Measurements from ENCODE around the gene JAG1. TPM values are rescaled to one million over a fixed set of nuclear protein-coding genes. Genes with fewer than 3 reads are reported as not detected.

The JAG1 gene
- total RNA-seq, 1 experiment from 2014 or later, result 62.5 TPM

GRCh38 chr20:10699489-10699888 lies 25.7 kb upstream of the JAG1 start:
- DNase-seq (ENCODE audit: low read depth), result no peak

- no peak for DNase-seq (ENCODE audit: low read depth)
Measured at GRCh38 chr20:10696650-10697049, 22.9 kb upstream of the JAG1 start.

GRCh38 chr20:10689385-10689784 lies 15.6 kb upstream of the JAG1 start:
- DNase-seq (ENCODE audit: low read depth), result no peak

- no peak for DNase-seq (ENCODE audit: low read depth)
Measured at GRCh38 chr20:10687895-10688294, 14.1 kb upstream of the JAG1 start.

GRCh38 chr20:10686356-10687133 lies 12.7 kb upstream of the JAG1 start:
- no peak for DNase-seq (ENCODE audit: low read depth)

GRCh38 chr20:10683537-10683936 lies 9.7 kb upstream of the JAG1 start:
- DNase-seq (ENCODE audit: low read depth), result no peak

- no peak for DNase-seq (ENCODE audit: low read depth)
Measured at GRCh38 chr20:10682939-10683338, 9.1 kb upstream of the JAG1 start.

GRCh38 chr20:10681494-10681893 lies 7.7 kb upstream of the JAG1 start:
- DNase-seq (ENCODE audit: low read depth), result no peak

- DNase-seq (ENCODE audit: low read depth), result no peak
Measured at GRCh38 chr20:10680571-10680970, 6.8 kb upstream of the JAG1 start.

- DNase-seq (ENCODE audit: low read depth), result no peak
Measured at GRCh38 chr20:10679269-10679668, 5.5 kb upstream of the JAG1 start.

GRCh38 chr20:10676518-10676917 lies 2.7 kb upstream of the JAG1 start:
- DNase-seq (ENCODE audit: low read depth), result no peak

GRCh38 chr20:10675450-10675848 lies 1.6 kb upstream of the JAG1 start:
- DNase-seq (ENCODE audit: low read depth), result no peak

GRCh38 chr20:10674684-10675449 lies 1.1 kb upstream of the JAG1 start:
- DNase-seq (ENCODE audit: low read depth), result peak; percentile 85

GRCh38 chr20:10673176-10673841 lies 490 bp downstream of the JAG1 start:
- DNase-seq (ENCODE audit: low read depth), result no peak

- DNase-seq (ENCODE audit: low read depth), result peak; percentile 66
Measured at GRCh38 chr20:10672624-10673127, 1.1 kb downstream of the JAG1 start.

- no peak for DNase-seq (ENCODE audit: low read depth)
Measured at GRCh38 chr20:10671919-10672623, 1.7 kb downstream of the JAG1 start.

GRCh38 chr20:10671221-10671918 lies 2.4 kb downstream of the JAG1 start:
- peak; percentile 97 for DNase-seq (ENCODE audit: low read depth)

- peak; percentile 37 for DNase-seq (ENCODE audit: low read depth)
Measured at GRCh38 chr20:10670501-10671220, 3.1 kb downstream of the JAG1 start.

- DNase-seq (ENCODE audit: low read depth), result no peak
Measured at GRCh38 chr20:10669843-10670446, 3.9 kb downstream of the JAG1 start.

Data from Daoy (cell line).